Fibroblast of the aortic adventitia (primary cell): ENCODE results near the gene CDK5. TPM values are rescaled to one million over a fixed set of nuclear protein-coding genes. Genes with fewer than 3 reads are reported as not detected.

ENCODE experiments used
- DNase-seq: peaks from one replicate; pipeline ENCODE4 v3.0.0-alpha.2; 2010; ENCODE audit warnings: low read depth
- H3K4me3 ChIP-seq: 2 replicates; pipeline ENCODE4 v1.5.1; 2011; ENCODE audit warnings: low read depth, mild to moderate bottlenecking, control low read depth, low read length, moderate library complexity
- CTCF ChIP-seq: IDR thresholded peaks from 2 replicates; pipeline ENCODE4 v1.5.1; 2011; ENCODE audit warnings: mild to moderate bottlenecking, low read length, control low read depth, inconsistent platforms; ENCODE audit not compliant: insufficient read depth
- total RNA-seq: library from RNA; depleted of rRNA; stranded (reverse); fragments of >200 nt; gene quantifications from 2 replicates; pipeline ENCODE4 v1.2.3, GENCODE V29; 2012; ENCODE audit warnings: low replicate concordance

Gene CDK5
- total RNA-seq, 1 donor = 16.1 TPM

DNA sequence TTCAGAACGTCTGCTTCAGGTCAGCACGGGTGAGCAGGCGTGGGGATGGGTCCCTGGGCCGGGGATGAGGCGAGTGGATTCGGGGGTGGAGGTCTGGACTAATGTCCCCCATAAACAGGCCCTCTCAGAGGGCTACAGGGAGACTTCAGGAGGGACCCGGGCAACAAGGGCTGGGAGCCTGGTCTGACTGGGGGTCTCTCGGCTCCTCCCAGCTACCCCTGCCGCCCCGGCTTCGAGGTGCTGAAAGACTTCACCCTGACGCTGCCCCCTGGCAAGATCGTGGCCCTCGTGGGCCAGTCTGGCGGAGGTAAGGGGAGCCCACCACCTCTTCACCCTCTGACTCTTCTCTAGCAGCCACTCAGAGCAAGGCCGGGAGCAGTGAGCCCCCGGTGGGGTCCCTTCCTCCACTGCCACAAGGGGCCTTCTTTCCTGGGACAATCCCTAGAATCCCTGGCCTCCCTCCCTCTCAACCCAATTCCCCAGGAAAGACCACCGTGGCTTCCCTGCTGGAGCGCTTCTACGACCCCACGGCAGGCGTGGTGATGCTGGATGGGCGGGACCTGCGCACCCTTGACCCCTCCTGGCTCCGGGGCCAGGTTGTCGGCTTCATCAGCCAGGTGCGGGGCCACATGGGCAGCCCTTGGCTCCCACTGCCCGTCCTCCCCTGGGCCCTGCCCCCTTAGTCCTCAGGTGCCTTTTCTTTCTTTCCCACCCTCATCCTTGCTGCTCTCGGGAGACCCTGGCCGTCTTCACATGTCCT is 16.9 kb downstream of the CDK5 start:
- DNase-seq = no peak
- no peak for TF ChIP-seq CTCF
- H3K4me3 ChIP-seq = no peak overlapping the region

DNA sequence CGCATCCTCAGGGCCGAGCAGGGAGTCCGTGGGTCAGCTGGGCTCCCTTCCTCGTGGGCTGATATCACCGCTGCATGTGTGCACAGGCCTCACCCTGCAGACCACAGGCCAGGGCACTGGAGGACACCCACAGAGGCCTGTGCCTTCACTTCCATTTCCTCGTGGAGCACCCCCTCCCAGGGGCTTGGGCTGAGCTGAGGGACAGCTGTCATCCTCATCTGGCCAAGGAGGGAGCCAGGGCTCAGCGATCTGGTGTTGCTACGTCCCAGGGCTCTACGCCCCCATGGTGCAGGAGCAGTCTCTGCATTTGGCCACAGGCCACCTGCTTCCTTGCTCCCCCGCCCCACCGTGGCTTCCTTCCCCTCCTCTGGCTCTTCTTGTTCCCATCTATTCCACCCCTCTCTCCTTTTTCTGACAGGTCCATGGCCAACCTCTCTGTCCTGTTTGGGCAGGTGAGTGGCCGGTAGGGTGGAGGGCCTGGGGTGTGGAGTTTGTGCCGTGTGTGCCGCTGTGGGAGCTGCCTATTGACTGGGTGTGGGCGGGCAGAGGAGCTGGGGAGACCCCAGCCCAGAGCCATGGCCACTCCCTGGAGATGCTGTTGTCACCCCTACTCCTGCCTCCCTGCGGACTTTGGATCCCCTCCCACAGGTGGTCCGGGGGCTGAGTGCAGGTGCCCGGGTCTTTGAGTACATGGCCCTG is 17.7 kb downstream of the CDK5 start:
- no peak for DNase-seq
- TF ChIP-seq CTCF = no peak
- H3K4me3 ChIP-seq = no peak overlapping the region

- DNase-seq = peak; percentile 85
- peak; percentile 5 for TF ChIP-seq CTCF
- H3K4me3 ChIP-seq = no peak overlapping the region
These were observed 18.5 kb downstream of the CDK5 start for GRCh38 chr7:151038951-151039849.

GRCh38 chr7:151035902-151036301 is 21.8 kb downstream of the CDK5 start:
- H3K4me3 ChIP-seq = no peak overlapping the region

DNA sequence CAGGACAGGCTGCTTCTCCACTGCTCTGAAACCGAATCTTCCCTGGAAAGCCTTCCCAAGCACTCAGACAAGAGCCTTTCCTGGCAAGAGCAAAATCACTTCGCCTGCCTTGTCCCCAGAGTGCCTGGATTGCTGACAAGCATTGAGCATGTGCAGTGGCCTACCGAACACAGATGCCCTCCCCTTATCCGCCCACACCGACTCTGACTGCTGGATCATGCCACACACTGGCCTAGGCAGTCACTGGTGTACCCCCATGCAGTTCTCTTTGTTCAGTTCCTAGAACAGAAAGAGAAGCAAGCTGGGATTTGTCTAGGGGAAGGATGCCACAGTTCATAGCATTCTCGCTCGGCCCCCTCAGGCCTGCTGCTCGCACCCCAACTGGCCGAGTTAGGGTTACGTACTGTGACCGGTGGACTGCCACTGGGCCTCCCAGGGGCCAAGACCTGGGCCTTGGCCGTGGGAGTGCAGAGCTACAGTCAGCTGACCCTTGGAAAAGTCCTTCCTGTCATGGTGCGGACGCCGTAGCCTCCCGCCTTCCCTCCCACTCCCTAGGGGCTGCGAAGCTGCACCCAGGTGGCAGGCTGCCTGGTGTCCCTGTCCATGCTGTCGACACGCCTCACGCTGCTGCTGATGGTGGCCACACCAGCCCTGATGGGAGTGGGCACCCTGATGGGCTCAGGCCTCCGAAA is 22.5 kb downstream of the CDK5 start:
- TF ChIP-seq CTCF = no peak
- no peak overlapping the region for H3K4me3 ChIP-seq
- no peak for DNase-seq

More at GRCh38 chr7:151035902-151036301, 21.8 kb downstream of the CDK5 start:
- no peak for DNase-seq
- TF ChIP-seq CTCF = no peak

- no peak for DNase-seq
- H3K4me3 ChIP-seq = no peak overlapping the region
- no peak for TF ChIP-seq CTCF
These were observed 23.2 kb downstream of the CDK5 start for GRCh38 chr7:151034312-151035025.
